HepG2 (cell line): ENCODE results near the gene CRIP1. TPM values are rescaled to one million over a fixed set of nuclear protein-coding genes. Genes with fewer than 3 reads are reported as not detected.

Experiments used
- AGO2 ChIP-seq: fragments of 200-400 bp; formaldehyde crosslinking; optimal IDR thresholded peaks from 2 replicates; pipeline ENCODE3; 2017; ENCODE audit warnings: mild to moderate bottlenecking, low read depth, low read length, moderate library complexity
- CEBPB ChIP-seq: IDR thresholded peaks from 2 replicates; pipeline ENCODE4 v1.6.1; 2011; ENCODE audit warnings: low read depth, low read length, improper control_type of control experiment, borderline replicate concordance
- ETV5 ChIP-seq: IDR thresholded peaks from 2 replicates; pipeline ENCODE4 v1.6.1; 2018; ENCODE audit warnings: missing biosample characterization, missing genetic modification reagents, inconsistent platforms, borderline replicate concordance
- FOSL1 ChIP-seq: sonication (generic); formaldehyde crosslinking; IDR thresholded peaks from 2 replicates; pipeline ENCODE4 v1.9.0; 2021; ENCODE audit warnings: missing genetic modification reagents, borderline replicate concordance
- KDM2A ChIP-seq: sonication (generic); formaldehyde crosslinking; IDR thresholded peaks from 2 replicates; pipeline ENCODE4 v1.4.0; 2020; ENCODE audit warnings: low read depth, missing genetic modification reagents, borderline replicate concordance
- MIER3 ChIP-seq: IDR thresholded peaks from 2 replicates; pipeline ENCODE4 v1.6.1; 2016; ENCODE audit warnings: missing compliant biosample characterization, borderline replicate concordance
- RBM22 ChIP-seq: fragments of 200-400 bp; formaldehyde crosslinking; optimal IDR thresholded peaks from 2 replicates; pipeline ENCODE3; 2017; ENCODE audit warnings: mild to moderate bottlenecking, low read length, moderate library complexity
- ZNF101 ChIP-seq: sonication (generic); formaldehyde crosslinking; IDR thresholded peaks from 2 replicates; pipeline ENCODE4 v1.4.0; 2020; ENCODE audit warnings: mild to moderate bottlenecking, low read depth, missing genetic modification reagents, borderline replicate concordance
- ZNF256 ChIP-seq: sonication (generic); formaldehyde crosslinking; conservative IDR thresholded peaks from 2 replicates; pipeline ENCODE4 v1.4.0; 2020; ENCODE audit warnings: missing genetic modification reagents
- ZNF263 ChIP-seq: sonication (generic); formaldehyde crosslinking; IDR thresholded peaks from 2 replicates; pipeline ENCODE4 v1.4.0; 2020; ENCODE audit warnings: missing genetic modification reagents
- ZNF430 ChIP-seq: sonication (generic); formaldehyde crosslinking; IDR thresholded peaks from 2 replicates; pipeline ENCODE4 v1.9.0; 2021; ENCODE audit warnings: mild to moderate bottlenecking, missing genetic modification reagents
- ZNF512B ChIP-seq: sonication (generic); formaldehyde crosslinking; IDR thresholded peaks from 2 replicates; pipeline ENCODE4 v1.5.1; 2020; ENCODE audit warnings: missing genetic modification reagents, mild to moderate bottlenecking, borderline replicate concordance
- ZNF652 ChIP-seq: IDR thresholded peaks from 2 replicates; pipeline ENCODE4 v1.6.1; 2016; ENCODE audit warnings: low read depth, borderline replicate concordance
- polyA plus RNA-seq, 8 experiments: library from polyadenylated mRNA; depleted of rRNA in 3 of 8; stranded (reverse) in 7 of 8; unstranded in 1 of 8; fragments of >200 nt; fragmentation: Illumina TruSeq in 4 of 8; extraction: Trizol in 4 of 8; gene quantifications; 2 replicates each; pipeline versions ENCODE4 v1.2.1 to v1.2.3, GENCODE V29; 2011 to 2016; ENCODE audit warnings: low read depth in 4 of 8, missing spikeins in 1 of 8, mixed read lengths in 1 of 8; ENCODE audit not compliant: insufficient read depth in 1 of 8
- total RNA-seq, 5 experiments: library from RNA; depleted of rRNA; stranded (reverse); fragments of >200 nt; fragmentation: Illumina TruSeq; extraction: Trizol; gene quantifications; 2 replicates each; pipeline ENCODE4 v1.2.3, GENCODE V29; 2016; ENCODE audit warnings: low read depth in 1 of 5
- TF ChIP-seq, protein P1 (sequence below): sonication (generic); formaldehyde crosslinking; IDR thresholded peaks from 2 replicates; pipeline ENCODE4 v1.9.0; 2022; ENCODE audit warnings: low read depth, missing genetic modification reagents
- TF ChIP-seq, protein P2 (sequence below): sonication (generic); formaldehyde crosslinking; IDR thresholded peaks from 2 replicates; pipeline ENCODE4 v1.5.1; 2020; ENCODE audit warnings: mild to moderate bottlenecking, missing genetic modification reagents, borderline replicate concordance

The CRIP1 gene
- total and polyA plus RNA-seq, 2 of the 13 experiments (the other 11 are each of a cell fraction or from before 2014, with no cell fraction given): 53.9 to 59.5 TPM

DNA sequence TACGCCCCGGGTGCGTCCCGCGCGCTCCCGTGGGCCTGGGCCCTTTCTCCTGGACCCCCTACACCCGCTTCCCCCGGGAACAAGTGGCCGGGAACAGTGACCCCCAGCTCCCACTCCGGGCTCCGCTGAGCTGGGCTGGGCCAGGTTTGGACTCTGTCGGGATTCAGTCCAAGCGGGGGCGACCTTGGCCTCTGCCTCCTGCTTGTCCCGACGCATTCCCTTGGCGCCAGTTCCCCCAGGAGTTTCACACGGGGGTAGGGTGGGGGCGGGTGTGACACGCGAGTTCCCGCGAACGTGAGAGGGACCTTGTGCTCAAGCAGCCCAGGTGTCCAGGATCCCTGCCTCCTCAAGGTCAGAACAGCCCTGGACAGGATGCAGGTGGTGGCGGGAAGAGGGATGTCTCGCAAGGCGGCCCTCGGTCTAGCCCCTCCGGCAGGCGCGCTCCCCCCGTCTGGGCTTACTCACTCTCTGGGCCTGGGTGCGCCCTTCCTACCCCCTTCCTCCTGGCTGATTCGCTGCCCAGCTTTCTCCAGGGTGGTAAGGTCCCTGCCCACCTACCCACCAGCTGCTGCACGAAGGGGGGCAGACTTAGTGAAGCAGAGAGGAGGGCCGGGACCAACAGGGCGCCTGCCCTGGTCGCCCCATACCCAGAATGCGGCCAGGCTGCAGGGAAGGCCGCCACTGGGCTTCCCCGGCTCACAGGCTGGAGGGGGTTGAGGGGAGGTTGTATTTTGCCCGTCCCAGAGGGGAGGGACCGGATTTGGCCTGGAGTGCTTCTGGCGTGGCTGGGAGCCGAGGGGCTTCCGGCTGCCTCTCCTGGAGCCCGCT is 11.2 kb upstream of the CRIP1 start (continued):
- TF ChIP-seq ZNF512B (CRISPR knock-in tag) (0 out of 2 replicates have a peak, but pooled peaks have one; percentile 32), ETV5 (CRISPR knock-in tag) (no peak), ZNF430 (CRISPR knock-in tag) (no peak), MIER3 (CRISPR knock-in tag) (no peak), FOSL1 (CRISPR knock-in tag) (0 out of 2 replicates have a peak, but pooled peaks have one; percentile 4), AGO2 (no peak), ZNF101 (0 out of 2 replicates have a peak, but pooled peaks have one; percentile 54), RBM22 (no peak), ZNF256 (no peak), KDM2A (CRISPR knock-in tag) (0 out of 2 replicates have a peak, but pooled peaks have one; percentile 10), ZNF263 (CRISPR knock-in tag) (no peak), CEBPB (no peak), ZNF652 (CRISPR knock-in tag) (no peak)
- TF ChIP-seq, protein P1, sequence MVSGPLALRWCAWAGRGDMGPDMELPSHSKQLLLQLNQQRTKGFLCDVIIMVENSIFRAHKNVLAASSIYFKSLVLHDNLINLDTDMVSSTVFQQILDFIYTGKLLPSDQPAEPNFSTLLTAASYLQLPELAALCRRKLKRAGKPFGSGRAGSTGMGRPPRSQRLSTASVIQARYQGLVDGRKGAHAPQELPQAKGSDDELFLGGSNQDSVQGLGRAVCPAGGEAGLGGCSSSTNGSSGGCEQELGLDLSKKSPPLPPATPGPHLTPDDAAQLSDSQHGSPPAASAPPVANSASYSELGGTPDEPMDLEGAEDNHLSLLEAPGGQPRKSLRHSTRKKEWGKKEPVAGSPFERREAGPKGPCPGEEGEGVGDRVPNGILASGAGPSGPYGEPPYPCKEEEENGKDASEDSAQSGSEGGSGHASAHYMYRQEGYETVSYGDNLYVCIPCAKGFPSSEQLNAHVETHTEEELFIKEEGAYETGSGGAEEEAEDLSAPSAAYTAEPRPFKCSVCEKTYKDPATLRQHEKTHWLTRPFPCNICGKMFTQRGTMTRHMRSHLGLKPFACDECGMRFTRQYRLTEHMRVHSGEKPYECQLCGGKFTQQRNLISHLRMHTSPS (CRISPR knock-in tag): 0 out of 2 replicates have a peak, but pooled peaks have one; percentile 18
- TF ChIP-seq, protein P2, sequence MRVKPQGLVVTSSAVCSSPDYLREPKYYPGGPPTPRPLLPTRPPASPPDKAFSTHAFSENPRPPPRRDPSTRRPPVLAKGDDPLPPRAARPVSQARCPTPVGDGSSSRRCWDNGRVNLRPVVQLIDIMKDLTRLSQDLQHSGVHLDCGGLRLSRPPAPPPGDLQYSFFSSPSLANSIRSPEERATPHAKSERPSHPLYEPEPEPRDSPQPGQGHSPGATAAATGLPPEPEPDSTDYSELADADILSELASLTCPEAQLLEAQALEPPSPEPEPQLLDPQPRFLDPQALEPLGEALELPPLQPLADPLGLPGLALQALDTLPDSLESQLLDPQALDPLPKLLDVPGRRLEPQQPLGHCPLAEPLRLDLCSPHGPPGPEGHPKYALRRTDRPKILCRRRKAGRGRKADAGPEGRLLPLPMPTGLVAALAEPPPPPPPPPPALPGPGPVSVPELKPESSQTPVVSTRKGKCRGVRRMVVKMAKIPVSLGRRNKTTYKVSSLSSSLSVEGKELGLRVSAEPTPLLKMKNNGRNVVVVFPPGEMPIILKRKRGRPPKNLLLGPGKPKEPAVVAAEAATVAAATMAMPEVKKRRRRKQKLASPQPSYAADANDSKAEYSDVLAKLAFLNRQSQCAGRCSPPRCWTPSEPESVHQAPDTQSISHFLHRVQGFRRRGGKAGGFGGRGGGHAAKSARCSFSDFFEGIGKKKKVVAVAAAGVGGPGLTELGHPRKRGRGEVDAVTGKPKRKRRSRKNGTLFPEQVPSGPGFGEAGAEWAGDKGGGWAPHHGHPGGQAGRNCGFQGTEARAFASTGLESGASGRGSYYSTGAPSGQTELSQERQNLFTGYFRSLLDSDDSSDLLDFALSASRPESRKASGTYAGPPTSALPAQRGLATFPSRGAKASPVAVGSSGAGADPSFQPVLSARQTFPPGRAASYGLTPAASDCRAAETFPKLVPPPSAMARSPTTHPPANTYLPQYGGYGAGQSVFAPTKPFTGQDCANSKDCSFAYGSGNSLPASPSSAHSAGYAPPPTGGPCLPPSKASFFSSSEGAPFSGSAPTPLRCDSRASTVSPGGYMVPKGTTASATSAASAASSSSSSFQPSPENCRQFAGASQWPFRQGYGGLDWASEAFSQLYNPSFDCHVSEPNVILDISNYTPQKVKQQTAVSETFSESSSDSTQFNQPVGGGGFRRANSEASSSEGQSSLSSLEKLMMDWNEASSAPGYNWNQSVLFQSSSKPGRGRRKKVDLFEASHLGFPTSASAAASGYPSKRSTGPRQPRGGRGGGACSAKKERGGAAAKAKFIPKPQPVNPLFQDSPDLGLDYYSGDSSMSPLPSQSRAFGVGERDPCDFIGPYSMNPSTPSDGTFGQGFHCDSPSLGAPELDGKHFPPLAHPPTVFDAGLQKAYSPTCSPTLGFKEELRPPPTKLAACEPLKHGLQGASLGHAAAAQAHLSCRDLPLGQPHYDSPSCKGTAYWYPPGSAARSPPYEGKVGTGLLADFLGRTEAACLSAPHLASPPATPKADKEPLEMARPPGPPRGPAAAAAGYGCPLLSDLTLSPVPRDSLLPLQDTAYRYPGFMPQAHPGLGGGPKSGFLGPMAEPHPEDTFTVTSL (CRISPR knock-in tag): no peak
